NCI-H2227 treated with DMSO at 0.1 percent for 48 hours (cell line): Measurements from ENCODE around the gene KDM6A.
A peak's percentile ranks its signal among the peaks of the same experiment; 100 is the strongest.
"Not testable (repeated sequence)": the region's sequence is repeated elsewhere in the genome, so short reads cannot be mapped to it uniquely, and the experiment has no call there.

ENCODE experiments used
- DNase-seq: peaks from one replicate; lab custom pipeline; 2025; lab: John Stamatoyannopoulos, UW

The KDM6A gene

GRCh38 chrX:44927398-44927797 is 54.4 kb downstream of the KDM6A start:
- DNase-seq, result no peak

- no peak for DNase-seq
These were observed 58.5 kb downstream of the KDM6A start for GRCh38 chrX:44931441-44931973.

- no peak for DNase-seq
These were observed 62.2 kb downstream of the KDM6A start for GRCh38 chrX:44935172-44935571.

GRCh38 chrX:44935640-44936039 is 62.7 kb downstream of the KDM6A start:
- no peak for DNase-seq

GRCh38 chrX:44937606-44938005 is 64.6 kb downstream of the KDM6A start:
- DNase-seq, result no peak

- DNase-seq, result no peak
These were observed 65.1 kb downstream of the KDM6A start for GRCh38 chrX:44938111-44938510.

- not testable (repeated sequence) for DNase-seq
These were observed 67.6 kb downstream of the KDM6A start for GRCh38 chrX:44940541-44940940.

- no peak for DNase-seq
These were observed 70.0 kb downstream of the KDM6A start for GRCh38 chrX:44943007-44943406.

- DNase-seq, result no peak
These were observed 71.9 kb downstream of the KDM6A start for GRCh38 chrX:44944894-44945293.

GRCh38 chrX:44945736-44946135 is 72.7 kb downstream of the KDM6A start:
- DNase-seq, result no peak

- DNase-seq, result no peak
These were observed 73.8 kb downstream of the KDM6A start for GRCh38 chrX:44946771-44947170.

- no peak for DNase-seq
These were observed 75.0 kb downstream of the KDM6A start for GRCh38 chrX:44947995-44948394.

GRCh38 chrX:44948406-44948805 is 75.4 kb downstream of the KDM6A start:
- no peak for DNase-seq

- no peak for DNase-seq
These were observed 76.1 kb downstream of the KDM6A start for GRCh38 chrX:44949125-44949524.

GRCh38 chrX:44950471-44951366 is 77.7 kb downstream of the KDM6A start:
- DNase-seq, result not testable (repeated sequence)

GRCh38 chrX:44951572-44952067 is 78.6 kb downstream of the KDM6A start:
- DNase-seq, result no peak

- DNase-seq, result no peak
These were observed 79.5 kb downstream of the KDM6A start for GRCh38 chrX:44952329-44953027.

- no peak for DNase-seq
These were observed 80.9 kb downstream of the KDM6A start for GRCh38 chrX:44953734-44954502.

- peak; percentile 16 for DNase-seq
These were observed 81.6 kb downstream of the KDM6A start for GRCh38 chrX:44954562-44954961.

- no peak for DNase-seq
These were observed 84.9 kb downstream of the KDM6A start for GRCh38 chrX:44957848-44958247.

GRCh38 chrX:44958480-44958879 is 85.5 kb downstream of the KDM6A start:
- DNase-seq, result no peak
